ENCODE measurements around the gene FUNDC2.

FUNDC2 gene

GRCh38 chrX:155023907-155024833, 2.5 kb upstream of the FUNDC2 start:
- no peak for DNase-seq (ENCODE audit: low read depth in 1 of 2, low spot score in 1 of 2)

GRCh38 chrX:155026420-155026726, 271 bp upstream of the FUNDC2 start:
- DNase-seq (ENCODE audit: low read depth in 1 of 2, low spot score in 1 of 2), result no peak

DNA sequence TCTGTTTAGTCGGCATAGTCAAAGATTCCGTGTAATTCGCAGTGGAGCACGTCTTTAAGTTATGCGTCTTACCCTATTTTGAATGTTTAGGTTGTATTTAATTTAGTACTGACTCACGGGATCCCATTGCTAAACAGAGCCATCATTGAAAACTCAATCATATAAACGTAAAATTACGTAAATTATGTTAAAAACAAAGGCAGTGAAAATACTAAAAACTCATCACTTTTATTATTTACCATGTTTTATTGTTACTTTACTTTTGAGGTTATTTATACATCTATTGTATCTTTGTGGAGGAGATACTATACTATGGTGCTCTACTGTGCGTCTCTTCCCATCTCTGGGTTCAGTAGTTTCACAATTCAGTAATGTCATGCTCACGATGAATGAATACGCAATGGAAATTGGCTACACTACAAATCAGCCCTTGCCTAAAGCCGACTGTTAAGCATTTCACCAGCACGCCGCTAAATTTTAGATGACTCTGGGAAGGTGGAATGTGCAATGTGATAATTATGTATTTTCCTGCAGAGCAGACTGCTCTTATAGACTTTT, 944 bp downstream of the FUNDC2 start:
- no peak for DNase-seq (ENCODE audit: low read depth in 1 of 2, low spot score in 1 of 2)

- DNase-seq (ENCODE audit: low read depth in 1 of 2, low spot score in 1 of 2), result no peak
These were observed 1.5 kb downstream of the FUNDC2 start for GRCh38 chrX:155028129-155028528.

GRCh38 chrX:155028877-155029291, 2.2 kb downstream of the FUNDC2 start:
- DNase-seq (ENCODE audit: low read depth in 1 of 2, low spot score in 1 of 2), result no peak

DNA sequence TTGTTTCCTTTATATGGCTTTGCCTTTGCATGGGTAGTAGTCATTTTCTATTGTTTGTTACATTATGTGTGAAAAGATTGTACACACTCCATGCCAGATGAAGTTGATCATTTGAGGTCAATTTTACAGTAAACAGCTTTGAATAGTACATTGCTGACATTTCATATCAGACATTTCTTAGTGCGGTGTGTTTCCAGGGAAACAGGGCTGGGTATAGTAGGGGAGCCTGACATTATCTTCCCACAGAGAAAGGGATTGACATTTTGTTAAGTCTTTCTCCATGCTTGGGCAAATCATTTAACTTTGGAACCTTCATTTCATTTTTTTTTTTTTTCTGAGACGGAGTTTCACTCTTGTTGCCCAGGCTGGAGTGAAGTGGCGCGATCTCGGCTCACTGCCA, 5.0 kb downstream of the FUNDC2 start:
- no peak for DNase-seq (ENCODE audit: low read depth in 1 of 2, low spot score in 1 of 2)

- no peak for DNase-seq (ENCODE audit: low read depth in 1 of 2, low spot score in 1 of 2)
These were observed 9.0 kb downstream of the FUNDC2 start for GRCh38 chrX:155035688-155036087.

DNA sequence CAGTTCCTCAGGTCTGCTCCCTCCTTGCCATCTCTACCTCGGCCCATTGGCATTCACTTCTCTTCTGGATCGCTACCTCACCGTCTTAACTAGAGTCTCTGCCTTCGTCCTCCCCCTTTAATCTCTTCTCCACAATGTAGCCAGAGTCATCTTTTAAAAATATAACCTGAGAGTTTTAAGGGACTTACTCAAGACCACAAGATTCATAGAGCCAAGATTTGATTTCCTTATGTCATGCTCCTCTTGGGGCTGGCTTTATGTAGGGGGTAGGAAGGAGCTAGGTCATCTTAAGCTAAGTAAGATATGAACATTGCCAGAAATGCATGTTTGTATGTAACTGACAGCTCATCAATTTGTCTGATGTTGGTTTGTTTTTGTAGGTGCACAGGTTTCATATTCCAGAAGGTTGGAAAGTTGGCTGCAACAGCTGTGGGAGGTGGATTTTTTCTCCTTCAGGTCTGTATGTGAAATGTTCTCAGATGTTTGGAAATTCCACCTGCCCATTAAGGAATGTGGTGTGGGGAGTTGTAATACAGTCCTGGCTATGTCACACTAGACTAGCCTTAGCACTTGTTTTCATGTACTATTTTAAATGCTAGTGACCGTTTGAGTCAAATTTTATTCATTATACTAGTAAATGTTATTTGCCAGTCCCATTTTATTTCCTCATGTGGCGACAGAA, 19.6 kb downstream of the FUNDC2 start:
- DNase-seq (ENCODE audit: low read depth in 1 of 2, low spot score in 1 of 2), result no peak

DNA sequence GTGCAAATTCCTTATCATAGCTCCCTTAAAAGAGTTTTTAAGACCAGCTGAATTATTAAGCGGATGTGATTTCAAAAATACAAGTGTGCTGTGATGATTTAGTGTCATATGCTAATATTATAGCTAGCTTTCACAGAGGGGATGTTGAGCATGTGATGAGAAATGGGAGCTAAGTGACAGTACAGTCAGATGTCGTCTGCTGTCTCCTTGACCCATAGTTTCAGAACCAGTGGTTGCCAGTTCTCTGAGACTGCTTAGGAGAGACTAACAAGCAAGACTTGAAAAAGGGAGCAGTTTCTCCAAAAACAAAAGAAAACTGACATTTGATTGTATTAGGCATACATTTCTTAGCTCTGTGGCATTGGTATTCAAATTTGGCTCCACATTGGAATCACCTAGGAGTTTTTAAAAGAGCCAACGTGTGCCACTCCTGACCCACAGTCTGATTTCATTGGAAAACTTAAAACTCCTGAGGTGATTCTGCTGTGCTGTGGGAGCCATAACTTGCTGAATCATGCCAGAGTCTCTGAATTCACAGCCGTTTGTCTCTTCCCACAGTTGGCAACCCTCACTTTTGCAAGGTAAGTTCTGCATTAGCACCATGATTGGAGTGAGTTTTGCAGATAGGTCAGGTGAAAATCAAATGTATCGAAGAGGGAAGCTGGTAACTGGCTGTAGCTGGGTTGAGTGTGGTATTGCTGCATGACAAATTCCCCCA, 20.3 kb downstream of the FUNDC2 start:
- DNase-seq (ENCODE audit: low read depth in 1 of 2, low spot score in 1 of 2), result no peak

- no peak for DNase-seq (ENCODE audit: low read depth in 1 of 2, low spot score in 1 of 2)
These were observed 22.5 kb downstream of the FUNDC2 start for GRCh38 chrX:155048977-155049619.

GRCh38 chrX:155052738-155053498, 26.3 kb downstream of the FUNDC2 start:
- no peak for DNase-seq (ENCODE audit: low read depth in 1 of 2, low spot score in 1 of 2)

DNA sequence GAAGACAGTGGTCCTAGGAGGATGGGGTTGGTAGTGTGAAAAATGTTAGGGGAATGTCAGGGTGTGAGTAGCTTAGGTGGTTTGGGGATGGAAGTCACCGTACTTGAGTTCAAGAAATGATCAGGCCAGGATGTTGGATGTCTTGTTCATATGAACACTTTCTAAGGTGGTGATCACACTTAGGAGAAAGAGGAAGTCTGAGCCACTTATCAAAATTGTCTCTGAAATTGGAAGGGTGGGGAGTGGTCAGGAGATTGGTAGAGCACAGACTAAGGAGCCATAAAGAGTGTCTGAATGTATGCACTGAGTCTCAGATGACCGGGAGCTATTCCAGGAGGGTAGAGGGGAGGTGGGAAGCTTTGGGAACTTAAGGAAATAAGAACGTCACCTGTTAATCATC, 27.0 kb downstream of the FUNDC2 start:
- no peak for DNase-seq (ENCODE audit: low read depth in 1 of 2, low spot score in 1 of 2)

DNA sequence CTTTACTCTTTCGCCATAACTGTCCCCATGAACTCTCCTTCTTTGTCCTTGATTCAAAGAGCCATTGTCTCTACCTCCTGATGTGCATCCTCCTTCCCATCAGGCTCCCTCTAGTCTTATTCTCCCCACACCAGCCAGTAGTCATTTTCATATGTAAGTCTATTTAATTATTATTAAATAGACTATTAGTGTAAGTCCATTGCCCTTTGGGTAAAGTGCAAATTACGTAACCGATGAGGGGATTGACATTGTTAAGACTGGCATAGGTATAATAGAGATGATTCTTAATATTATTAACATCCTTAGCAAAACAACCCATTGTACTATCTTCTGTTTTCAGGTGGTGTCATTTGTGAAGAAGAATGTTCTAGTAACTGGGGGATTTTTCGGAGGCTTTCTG, 27.6 kb downstream of the FUNDC2 start:
- no peak for DNase-seq (ENCODE audit: low read depth in 1 of 2, low spot score in 1 of 2)

- no peak for DNase-seq (ENCODE audit: low read depth in 1 of 2, low spot score in 1 of 2)
These were observed 28.9 kb downstream of the FUNDC2 start for GRCh38 chrX:155055494-155055893.

- no peak for DNase-seq (ENCODE audit: low read depth in 1 of 2, low spot score in 1 of 2)
These were observed 29.8 kb downstream of the FUNDC2 start for GRCh38 chrX:155056471-155056870.

GRCh38 chrX:155056877-155057792, 30.5 kb downstream of the FUNDC2 start:
- peak in 1 of 2 donors; percentile 16 for DNase-seq (ENCODE audit: low read depth in 1 of 2, low spot score in 1 of 2)

DNA sequence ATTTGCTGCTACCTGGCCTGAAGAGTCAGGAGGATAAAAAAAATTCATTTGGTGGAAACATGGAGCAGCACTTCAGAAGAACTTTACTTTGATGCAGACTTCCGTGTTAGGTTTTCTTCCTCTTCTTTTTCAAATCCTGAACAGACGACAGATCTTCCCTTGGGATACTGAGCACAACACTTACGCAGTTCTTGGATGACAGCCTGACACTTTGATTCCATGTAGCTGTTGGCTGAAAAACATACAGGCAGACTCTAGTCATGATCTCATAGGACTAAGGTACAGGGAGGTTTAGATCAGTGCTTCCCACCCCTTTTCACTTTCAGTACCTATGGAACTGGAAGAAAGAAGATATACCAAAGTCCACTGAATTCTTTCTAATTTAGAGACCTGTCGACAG, 35.1 kb downstream of the FUNDC2 start:
- DNase-seq (ENCODE audit: low read depth in 1 of 2, low spot score in 1 of 2), result no peak

GRCh38 chrX:155065035-155065734, 38.5 kb downstream of the FUNDC2 start:
- DNase-seq (ENCODE audit: low read depth in 1 of 2, low spot score in 1 of 2), result no peak

- DNase-seq (ENCODE audit: low read depth in 1 of 2, low spot score in 1 of 2), result no peak
These were observed 41.5 kb downstream of the FUNDC2 start for GRCh38 chrX:155068165-155068564.

Data from activated T-helper 1 cell treated with anti-CD3 and anti-CD28 coated beads, Interleukin-2, amount 50 U/mL, for 16 hours (primary cell).